Stimulated activated CD8-positive, alpha-beta memory T cell treated with anti-CD3 and anti-CD28 coated beads, Interleukin-2, amount 100 ng/mL, for 48 hours (primary cell): ENCODE results near the gene TBC1D28.
"Not testable (repeated sequence)": the region's sequence is repeated elsewhere in the genome, so short reads cannot be mapped to it uniquely, and the experiment has no call there.

Experiments used
- DNase-seq, 2 donors: peaks; one replicate each; pipeline ENCODE4 v3.0.0-alpha.2; 2020; ENCODE audit warnings: low read depth in 2 of 2

TBC1D28 gene

DNA sequence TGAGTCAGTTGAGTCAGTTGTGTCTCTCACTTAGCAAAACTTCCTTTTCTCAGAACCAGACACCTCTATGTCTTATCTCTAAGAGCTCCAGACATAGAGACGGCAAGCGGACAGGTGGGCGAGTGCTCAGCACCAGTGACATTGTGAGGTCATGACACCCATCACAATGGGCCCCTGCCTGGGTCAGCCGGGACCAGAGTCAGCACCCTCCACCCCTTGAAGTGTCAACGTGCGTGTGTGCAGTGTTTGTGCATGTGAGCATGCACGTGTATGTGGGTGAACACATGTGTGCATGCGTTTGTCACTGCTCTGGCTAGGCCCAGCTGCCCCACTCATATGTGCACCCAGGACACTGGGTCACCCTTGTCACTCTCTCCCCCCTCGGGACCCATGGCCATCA, at the start of gene TBC1D28:
TSS of gene TBC1D28 (minus strand) at position 101 of the 400 bp plus-strand sequence. CDS start 3,039 bp downstream, outside the sequence.
- not testable (repeated sequence) for DNase-seq

DNA sequence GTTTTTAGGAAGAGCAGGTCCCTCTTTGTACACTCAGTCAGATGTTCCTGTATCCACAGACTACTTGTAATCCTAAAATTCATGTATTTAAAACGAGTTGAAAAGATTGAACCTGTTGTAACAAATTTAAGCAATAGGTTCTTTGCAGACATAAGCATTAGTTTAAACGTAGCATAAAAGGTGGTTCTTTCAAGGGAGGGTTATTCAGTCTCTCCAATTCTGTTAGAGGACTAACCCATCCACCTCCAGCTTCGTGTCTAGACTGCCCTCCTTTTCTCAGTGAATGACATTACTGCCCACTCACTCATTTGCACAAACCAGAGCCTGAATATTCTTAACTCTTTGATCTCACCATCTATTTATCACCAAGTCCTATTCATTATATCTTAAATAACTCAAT, 38.5 kb upstream of the TBC1D28 start:
- DNase-seq: not testable (repeated sequence)

DNA sequence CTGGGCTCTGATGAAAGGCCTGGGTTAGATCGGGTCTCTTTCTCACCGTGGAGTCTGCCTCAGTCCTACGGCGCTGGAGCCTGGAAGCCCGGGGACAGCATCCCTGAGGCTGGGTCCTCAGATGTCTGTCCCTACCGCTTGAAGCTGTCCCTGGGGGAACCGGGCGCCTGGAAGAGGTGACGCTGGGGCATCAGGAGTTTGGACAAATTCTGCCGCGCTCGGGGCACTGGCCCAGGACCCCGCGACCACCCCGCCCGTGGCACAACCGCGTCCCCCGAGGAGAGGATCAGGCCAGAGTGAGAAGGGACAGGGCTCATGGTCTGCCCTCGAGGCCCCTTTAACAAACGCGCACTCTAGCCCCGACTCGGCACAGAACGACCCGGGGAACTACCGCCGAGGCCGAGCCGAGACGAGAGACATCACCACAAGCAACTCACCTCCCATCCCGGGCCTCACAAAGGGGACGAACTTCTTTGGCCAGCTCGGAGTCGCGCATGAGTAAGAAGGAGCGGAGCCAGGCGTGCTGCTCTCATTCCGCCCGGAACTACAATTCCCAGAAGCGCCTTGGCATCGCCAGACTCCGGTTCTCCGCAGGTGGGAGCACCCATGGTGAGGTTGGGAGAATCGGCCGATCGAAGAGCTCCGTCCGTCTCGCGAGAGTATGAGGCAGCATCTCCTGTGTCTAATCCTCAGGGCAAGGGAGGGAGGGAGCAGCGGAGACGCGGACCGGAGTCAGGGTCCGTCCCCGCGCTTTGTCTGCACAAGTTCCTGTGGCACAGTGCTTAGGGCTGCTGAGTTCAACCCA, 37.8 kb upstream of the TBC1D28 start, which contains the start of gene FOXO3B:
TSS of gene FOXO3B (minus strand) at position 548 of the 805 bp plus-strand sequence. CDS start 663 bp downstream, outside the sequence.
- DNase-seq: peak; percentile 56 to 70

DNA sequence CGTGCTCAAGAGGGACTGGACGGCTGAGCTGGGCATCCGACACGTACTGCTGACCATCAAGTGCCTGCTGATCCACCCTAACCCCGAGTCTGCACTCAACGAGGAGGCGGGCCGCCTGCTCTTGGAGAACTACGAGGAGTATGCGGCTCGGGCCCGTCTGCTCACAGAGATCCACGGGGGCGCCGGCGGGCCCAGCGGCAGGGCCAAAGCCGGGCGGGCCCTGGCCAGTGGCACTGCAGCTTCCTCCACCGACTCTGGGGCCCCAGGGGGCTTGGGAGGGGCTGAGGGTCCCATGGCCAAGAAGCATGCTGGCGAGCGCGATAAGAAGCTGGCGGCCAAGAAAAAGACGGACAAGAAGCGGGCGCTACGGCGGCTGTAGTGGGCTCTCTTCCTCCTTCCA, 33.2 kb upstream of the TBC1D28 start:
- DNase-seq: not testable (repeated sequence)

DNA sequence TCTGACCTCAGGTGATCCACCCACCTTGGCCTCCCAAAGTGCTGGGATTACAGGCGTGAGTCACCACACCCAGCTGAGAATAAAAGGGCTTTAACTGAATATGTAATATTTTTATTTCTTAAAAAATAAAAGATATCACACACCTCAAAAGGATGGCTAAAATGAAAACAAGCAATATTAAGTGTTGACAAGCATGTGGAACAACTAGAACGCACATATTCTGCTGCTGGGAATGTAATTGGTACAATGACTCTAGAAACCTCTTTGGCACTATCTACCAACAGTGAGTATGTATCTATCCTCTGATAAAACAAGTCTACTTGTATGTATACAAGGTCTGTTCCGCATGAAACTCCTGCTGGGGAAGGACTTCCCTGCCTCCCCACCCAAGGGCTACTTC, 32.7 kb upstream of the TBC1D28 start:
- not testable (repeated sequence) for DNase-seq

DNA sequence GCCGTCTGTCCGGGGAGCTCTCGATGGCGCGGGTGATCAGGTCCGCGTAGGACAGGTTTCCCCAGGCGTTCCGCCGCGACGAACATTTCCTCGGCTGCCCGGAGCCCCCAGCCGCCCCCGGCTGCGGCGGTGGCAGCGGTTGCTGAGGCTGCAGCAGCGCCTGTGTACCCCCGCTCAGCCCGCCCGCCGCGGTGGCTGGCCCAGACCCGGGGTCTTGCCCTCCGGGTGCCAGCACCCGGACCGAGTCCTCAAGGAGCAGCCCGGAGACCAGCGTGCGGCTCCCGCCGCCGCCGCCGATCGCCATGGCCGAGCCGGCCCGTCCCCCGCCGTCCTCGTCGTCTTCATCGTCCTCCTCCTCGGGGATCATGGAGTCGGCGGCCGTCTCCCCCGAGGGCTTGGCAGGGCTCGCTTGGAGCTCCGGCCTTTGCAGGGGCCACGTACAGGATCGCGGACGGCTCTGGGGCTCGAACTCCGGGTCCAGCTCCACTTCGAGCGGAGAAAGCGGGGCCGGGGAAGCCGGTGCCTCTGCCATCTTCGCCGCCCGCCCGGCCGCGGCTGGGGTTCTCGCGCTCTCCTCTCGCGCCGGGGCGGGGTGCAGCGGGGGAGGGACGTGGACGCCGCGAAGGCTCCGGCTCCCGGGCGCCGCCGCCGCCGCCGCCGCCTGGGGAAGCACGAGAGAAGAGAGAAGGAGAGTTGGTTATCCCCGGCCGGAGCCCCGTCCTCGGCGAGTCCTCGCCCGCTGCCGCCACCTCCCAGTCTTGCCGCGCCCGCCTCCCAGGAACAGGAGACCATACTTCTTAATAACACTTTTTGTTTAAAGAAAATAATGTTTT, 28.4 kb upstream of the TBC1D28 start:
- not testable (repeated sequence) for DNase-seq

DNA sequence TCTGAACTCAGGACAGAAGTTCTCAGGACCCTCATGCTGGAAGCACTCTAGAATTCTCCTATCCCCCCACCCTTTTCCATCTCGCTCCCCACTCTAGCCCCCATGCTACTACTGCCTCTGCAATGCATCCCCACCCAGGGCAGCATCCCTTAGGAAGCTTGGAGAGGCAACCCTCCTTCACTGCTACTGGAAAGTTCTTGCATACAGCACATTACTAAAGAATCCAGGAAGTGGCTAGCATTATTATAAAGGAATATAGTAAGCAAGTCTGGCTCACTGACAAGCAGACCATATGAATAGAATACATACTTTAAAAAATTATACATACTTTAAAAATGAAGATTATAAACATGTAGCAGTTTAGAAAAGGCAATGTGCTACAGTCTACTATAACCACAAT, 24.4 kb upstream of the TBC1D28 start:
- not testable (repeated sequence) for DNase-seq

DNA sequence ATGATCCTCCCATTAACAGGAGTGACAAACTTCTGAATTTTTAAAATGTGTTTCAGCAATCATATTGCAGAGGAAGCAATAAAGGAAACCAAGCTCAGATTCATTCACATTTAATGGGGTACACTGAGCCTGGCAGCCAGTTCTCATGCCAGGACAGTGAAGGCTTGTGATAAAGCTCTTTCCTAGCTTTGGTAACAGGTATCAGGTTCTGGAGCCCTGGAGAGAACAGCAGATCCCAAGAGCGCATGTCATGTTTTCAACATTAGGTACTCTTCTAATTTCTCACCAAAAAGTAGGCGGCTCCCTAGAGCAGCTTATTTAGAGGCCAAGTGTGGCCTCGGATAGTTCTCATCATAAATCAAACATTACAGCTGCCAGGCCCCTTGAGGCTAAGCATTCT, 23.3 kb upstream of the TBC1D28 start:
- not testable (repeated sequence) for DNase-seq

DNA sequence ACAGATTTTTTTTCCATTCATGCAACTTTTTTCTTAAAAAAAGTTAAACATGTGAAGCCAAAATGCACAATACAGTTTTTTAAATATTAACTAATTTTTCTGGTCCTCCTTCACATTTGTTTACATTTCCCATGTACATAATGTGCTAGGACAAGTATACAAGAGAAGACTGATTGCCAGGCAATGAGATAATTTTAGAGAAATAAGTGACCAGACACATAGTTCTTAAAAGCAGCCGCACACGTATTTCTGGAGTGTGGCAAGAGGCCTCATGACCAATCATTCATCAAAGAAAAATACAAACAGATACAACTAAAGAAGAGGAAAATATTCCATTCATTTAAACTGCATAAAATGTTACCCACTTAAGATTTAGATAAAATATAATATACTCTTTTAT, 22.1 kb upstream of the TBC1D28 start:
- DNase-seq: not testable (repeated sequence)

DNA sequence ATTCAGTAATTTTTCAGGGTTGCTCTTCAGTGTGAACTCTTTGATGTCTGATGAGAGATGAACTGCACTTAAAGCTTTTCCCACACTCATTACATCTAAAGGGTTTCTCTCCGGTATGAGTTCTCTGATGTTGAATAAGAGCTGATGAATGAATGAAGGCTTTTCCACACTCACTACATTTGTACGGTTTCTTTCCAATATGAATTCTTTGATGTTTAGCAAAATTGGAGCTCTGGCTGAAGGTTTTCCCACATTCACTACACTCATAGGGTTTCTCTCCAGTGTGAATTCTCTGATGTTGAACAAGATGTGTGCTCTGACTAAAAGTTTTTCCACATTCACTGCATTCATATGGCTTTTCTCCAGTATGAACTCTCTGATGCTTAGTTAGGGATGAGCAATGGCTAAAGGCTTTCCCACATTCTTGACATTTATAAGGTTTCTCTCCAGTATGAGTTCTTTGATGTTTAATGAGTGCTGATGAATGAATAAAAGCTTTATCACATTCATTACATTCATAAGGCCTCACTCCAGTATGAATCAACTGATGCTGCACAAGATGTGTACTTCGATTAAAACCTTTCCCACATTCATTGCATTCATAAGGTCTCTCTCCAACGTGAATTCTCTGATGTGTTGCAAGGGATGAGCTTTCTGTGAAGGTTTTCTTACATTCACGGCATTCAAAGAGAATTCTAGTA, 17.9 kb upstream of the TBC1D28 start:
- not testable (repeated sequence) for DNase-seq

DNA sequence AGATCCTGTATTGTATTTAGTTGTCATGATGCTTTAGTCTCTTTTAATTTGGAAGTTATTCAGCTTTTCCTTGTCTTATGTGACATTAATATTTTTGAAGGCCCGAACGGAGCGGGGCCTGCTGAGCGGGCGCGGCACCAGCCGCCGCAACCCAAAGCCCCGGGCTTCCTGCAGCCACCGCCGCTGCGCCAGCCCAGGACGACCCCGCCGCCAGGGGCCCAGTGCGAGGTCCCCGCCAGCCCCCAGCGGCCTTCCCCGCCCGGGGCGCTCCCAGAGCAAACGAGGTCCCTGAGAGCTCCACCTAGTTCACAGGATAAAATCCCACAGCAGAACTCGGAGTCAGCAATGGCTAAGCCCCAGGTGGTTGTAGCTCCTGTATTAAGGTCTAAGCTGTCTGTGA, 5.9 kb upstream of the TBC1D28 start:
- not testable (repeated sequence) for DNase-seq

DNA sequence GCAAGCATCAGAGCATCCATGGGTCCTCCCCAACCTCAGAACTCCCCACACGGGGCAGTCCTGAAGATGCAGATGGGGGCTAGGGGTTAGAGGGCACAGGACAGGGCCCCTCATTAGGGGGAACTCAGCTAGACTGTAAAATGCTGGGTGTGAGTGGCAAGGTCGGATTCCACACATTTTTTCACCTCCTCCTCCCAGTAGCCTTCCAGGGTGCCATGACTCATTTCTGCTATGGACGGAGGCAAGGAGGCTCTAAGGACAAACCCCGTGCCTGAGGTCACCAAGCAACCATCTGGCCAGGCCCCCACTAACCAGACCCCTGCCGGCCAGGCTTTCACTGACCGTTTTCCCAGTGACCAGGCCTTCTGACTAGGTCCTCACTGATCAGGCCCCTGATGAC, 1.1 kb downstream of the TBC1D28 start:
- DNase-seq: not testable (repeated sequence)

DNA sequence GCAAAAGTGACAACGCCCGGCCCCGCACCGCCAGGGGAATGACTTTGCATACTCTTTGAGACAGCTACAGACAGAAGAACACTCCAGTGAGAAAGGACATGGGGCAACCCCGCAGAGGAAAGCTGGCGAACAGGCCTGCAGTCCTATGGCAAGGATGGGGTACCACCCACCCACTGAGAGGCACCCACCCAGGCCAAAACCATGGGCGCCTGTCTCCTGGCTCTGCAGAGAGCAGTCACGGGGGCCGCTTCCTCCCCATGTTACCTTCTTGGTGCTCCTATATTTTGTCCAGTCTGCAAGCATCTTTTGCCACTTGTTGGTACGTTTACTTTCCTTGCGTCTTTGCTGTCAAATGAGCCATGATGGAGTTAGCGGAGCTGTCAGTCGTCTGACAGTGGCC, 5.8 kb downstream of the TBC1D28 start:
- DNase-seq: not testable (repeated sequence)

DNA sequence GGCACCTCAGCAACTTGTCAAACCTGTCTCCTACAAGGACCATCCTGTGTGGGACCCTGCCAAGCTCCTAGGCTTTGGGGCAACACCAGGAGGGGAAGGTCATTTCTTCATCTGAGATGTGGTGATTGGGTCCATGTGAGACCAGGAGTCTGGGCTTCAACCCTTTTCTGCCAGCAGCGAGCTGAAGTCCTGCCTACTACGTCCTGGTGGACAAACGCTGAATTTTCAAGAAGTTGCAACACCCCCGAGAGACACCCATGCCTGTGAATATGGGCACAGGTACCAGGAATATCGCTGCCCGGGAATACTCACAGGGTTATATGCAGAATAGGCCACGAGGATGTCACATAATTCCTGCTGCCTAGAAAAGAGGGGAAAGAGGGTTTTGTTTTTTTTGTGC, 8.0 kb downstream of the TBC1D28 start:
- DNase-seq: not testable (repeated sequence)

DNA sequence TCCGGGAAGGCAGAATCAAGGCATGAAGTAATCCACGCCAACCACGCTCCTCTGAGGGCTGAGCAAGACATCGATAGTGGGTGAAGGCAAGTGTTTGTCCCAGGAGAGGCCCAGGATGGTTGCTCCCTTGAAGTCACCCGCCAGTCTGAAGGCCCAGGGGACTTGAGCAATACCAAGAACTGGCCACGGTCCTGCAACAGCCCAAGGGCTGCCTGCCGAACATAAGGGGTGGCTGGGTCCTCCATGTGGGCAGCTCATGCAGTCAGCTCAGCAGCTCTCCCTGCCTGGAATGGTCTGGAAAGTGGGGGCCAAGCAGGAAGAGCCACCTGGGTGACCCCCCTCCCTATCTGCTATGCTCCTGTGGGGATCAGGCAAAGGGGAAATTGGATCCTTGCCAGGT, 8.4 kb downstream of the TBC1D28 start:
- DNase-seq: not testable (repeated sequence)

DNA sequence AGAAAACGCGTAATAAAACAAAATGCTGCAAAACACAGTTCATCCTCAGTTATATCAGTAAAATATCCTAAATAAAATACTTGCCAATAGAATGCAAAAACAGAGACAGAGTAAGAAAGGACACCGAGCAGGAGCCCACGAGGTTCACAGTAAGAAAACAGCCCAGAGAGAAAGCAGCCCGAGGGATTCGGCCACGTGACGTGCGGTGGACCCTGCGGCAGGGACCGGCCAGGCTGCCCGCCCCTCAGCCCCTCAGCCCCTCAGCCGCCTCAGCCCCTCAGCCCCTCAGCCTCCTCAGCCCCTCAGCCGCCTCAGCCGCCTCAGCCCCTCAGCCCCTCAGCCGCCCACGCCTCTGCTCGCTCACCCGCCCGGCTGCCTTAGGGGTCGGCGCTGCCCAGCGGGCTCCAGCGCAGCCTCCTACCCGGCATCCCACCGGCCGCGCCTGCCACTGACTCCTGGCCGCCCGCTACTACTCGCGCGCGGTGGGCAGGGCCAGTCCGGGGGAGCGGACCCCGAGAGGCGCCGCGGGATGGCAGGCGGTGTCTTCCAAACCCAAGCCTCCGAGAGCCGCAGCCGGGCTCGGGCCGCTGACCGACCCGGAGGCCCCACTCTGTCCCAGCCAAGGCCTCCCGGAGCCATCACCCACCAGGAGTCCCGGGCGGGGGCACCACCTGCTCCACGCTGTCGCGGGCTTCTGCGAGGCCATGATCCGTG, 9.5 kb downstream of the TBC1D28 start:
- not testable (repeated sequence) for DNase-seq

DNA sequence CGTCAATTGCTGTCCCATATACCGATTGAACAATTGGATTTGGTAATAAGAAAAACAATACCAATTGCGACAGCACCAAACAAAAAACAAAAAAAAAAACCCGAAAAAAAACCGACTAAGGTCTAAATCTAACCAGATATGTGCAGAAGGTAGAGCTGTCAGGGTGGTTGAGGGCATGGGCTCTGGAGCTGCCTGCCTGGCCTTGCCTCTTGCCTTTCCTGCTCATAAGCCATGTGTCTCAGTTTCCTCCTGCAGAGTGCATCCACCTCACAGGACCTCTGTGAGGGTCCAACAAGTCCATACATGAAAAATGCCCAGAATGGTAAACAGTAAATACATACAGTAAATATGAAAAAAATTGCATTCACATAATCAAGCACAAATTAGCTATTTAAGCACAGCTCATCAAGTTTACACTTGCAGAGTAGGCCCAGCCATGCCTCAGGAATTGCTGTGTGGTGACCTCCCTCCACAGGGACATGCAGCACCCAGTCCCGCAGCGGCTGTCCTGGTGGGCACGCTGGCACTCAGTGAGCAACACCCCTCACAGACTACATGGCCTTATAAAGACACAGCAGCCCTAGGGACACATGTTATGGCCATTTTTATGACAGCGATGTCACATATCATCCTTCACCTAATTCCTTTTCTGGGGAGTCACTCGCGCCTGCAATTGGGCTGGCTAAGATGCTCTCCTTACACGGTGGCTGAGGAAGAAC, 17.9 kb downstream of the TBC1D28 start:
- no peak for DNase-seq

DNA sequence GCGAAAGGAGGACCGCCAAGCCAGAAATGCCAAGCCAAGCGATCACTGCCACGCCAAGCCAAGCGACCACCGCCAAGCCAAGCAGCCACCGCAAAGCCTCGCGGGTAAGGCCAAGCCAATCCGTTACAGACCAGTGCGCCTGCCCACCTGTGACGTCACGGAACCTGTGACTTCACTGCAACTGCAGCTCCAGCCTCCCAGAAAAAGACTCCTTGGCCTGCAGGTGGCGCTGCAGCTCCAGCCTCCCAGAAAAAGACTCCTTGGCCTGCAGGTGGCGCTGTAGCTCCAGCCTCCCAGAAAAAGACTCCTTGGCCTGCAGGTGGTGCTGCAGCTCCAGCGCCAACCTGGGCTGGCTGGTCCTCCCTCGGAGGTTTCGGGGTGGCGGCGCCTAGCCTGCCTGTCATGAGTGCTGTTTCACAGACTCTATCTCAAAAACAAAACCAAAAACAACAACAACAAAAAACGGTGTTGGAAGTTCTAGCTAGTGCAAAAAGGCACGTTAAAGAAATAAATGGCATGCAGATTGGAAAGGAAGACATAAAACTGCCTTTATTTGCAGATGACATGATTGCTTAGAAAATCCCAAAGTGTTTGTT, 18.6 kb downstream of the TBC1D28 start:
- DNase-seq: peak; percentile 82 to 95

DNA sequence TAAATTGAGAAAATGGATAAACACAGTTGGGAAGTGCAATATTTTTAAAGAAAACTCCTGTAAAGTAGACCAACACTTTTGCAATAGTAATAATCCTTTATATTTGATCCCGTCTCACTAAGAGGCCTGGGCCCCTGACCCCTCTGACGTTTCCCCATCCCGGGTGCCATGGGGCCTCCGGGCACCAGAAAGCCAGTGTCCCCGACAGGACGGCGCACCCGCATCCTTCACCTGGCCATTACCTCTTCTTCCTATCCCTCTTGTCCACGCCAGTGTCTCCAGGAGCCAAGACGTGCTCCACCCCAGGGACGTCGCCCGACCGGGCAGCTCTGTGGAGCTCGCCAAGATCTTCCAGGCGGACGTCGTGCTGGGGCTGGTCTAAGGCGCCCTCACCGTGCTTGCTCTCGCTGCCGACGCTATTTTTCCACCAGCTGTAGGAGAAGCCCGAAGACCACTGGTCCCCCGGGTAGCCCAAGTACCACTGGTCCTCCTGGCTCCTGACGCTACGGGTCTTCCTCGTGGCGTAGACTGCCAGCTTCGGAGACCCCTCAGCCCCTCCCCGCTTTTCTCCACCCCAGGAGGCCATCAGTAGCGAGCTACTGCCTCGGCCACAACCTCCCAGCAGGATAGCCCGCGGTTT, 19.2 kb downstream of the TBC1D28 start:
- peak in 1 of 2 donors; percentile 11 for DNase-seq

DNA sequence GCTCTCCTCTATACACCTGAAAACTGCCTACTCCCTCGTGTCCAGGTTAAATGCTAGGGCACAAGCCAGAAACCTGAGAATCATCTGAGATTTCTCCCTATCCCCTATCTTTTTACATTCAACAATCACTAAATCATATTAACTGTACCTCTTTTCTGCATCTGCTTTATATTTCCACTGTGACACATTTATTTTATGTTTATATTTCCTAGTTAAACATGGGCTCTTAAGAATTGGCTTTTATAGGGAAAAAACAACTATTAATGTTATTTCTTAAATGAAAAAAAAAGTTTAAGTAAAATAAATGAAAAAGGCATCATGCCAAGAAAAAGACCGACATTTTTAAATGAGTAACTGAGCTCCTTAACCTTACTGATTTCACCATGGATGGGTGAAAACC, 26.6 kb downstream of the TBC1D28 start:
- not testable (repeated sequence) for DNase-seq
